Upper lobe of left lung (tissue), 6 donors: ENCODE measurements around the gene TEDC1. TPM values are rescaled to one million over a fixed set of nuclear protein-coding genes. Genes with fewer than 3 reads are reported as not detected.
A peak's percentile ranks its signal among the peaks of the same experiment; 100 is the strongest.

ENCODE experiments used
- ATAC-seq, 2 donors: fragments of 200-7000 bp; cut with Tn5 transposase; one replicate each; pipeline ENCODE4 v1.9.1; 2022; ENCODE audit warnings: mild to moderate bottlenecking in 2 of 2, moderate library complexity in 2 of 2; ENCODE audit not compliant: low FRiP score in 2 of 2
- DNase-seq, 2 donors: peaks; one replicate each; pipeline ENCODE4 v3.0.0-alpha.2; 2019 to 2020
- H3K27ac ChIP-seq, 4 donors: fragments of 200-600 bp; sonication (generic); one replicate each; pipeline ENCODE4 v1.5.1; 2016 to 2019
- H3K27me3 ChIP-seq, 4 donors: fragments of 200-600 bp; sonication (generic); one replicate each; pipeline ENCODE4 v1.5.1; 2017 to 2019
- H3K36me3 ChIP-seq, 4 donors: fragments of 200-600 bp; sonication (generic); one replicate each; pipeline ENCODE4 v1.5.1; 2016 to 2019
- H3K4me1 ChIP-seq, 4 donors: fragments of 200-600 bp; sonication (generic); one replicate each; pipeline ENCODE4 v1.5.1; 2018 to 2019
- H3K4me3 ChIP-seq, 4 donors: fragments of 200-600 bp; sonication (generic); one replicate each; pipeline ENCODE4 v1.5.1; 2017 to 2019; ENCODE audit warnings: mild to moderate bottlenecking in 2 of 4, moderate library complexity in 1 of 4
- H3K9me3 ChIP-seq, 4 donors: fragments of 200-600 bp; sonication (generic); one replicate each; pipeline ENCODE4 v1.5.1; 2018 to 2019
- CTCF ChIP-seq, 6 experiments: fragments of 450-650 bp in 4 of 6; fragments of 200-600 bp in 2 of 6; sonication (generic) in 2 of 6; IDR thresholded peaks; one replicate each; pipeline ENCODE4 v1.5.1; 2016 to 2019; ENCODE audit warnings: antibody characterized with exemption in 6 of 6
- EP300 ChIP-seq, 4 donors: sonication (generic); formaldehyde crosslinking; IDR thresholded peaks; one replicate each; pipeline ENCODE4 v1.5.1; 2017; ENCODE audit warnings: antibody characterized with exemption in 4 of 4, control low read depth in 2 of 4
- POLR2A ChIP-seq, 4 donors: fragments of 450-650 bp; IDR thresholded peaks; one replicate each; pipeline ENCODE4 v1.5.1; 2016 to 2017; ENCODE audit warnings: antibody characterized with exemption in 4 of 4, mild to moderate bottlenecking in 2 of 4
- POLR2AphosphoS5 ChIP-seq, 2 donors: sonication (generic); formaldehyde crosslinking; IDR thresholded peaks; one replicate each; pipeline ENCODE4 v1.5.1; 2017; ENCODE audit warnings: antibody characterized with exemption in 2 of 2
- WGBS, 2 donors: methylation state at CpG; one replicate each; pipeline ENCODE4 v1.1.5; 2017 to 2018; 5-methylcytosine and 5-hydroxymethylcytosine counted together
- total RNA-seq, 6 donors: library from RNA; depleted of rRNA in 4 of 6; stranded (reverse); fragments of >200 nt in 4 of 6; gene quantifications; one replicate each; pipeline versions ENCODE4 v1.1.0 to v1.2.1, GENCODE V29; 2016 to 2021
- donor health status: DM: no; HTN: no; CAD: no; lungs with moderate emphysema.
- donor health status: DM: no; HTN: yes; CAD: no; lungs with severe emphysema.

TEDC1 gene
- total RNA-seq, 6 donors from 2014 or later = 13.8 to 38.5 (median 17.4) TPM

GRCh38 chr14:105471297-105471821, 19.7 kb upstream of the TEDC1 start:
- Histone ChIP-seq H3K4me1 (peaks cover 41 to 67% (median 50%) of the 10 kb centered on the region in 4 donors), H3K9me3 (no peaks in the 10 kb centered on the region), H3K27ac (peak overlapping the region; percentile 74 to 93 (median 87)), H3K36me3 (peaks cover 6 to 34% (median 24%) of the 10 kb centered on the region in 4 donors), H3K27me3 (peaks cover 0 to 11% (median 3%) of the 10 kb centered on the region in 4 donors), H3K4me3 (no peak overlapping the region)
- ATAC-seq (no peak), DNase-seq (no peak)
- 47 to 84% methylated on average over 3 to 12 of the region's 19 CpGs for WGBS, 2 donors
- TF ChIP-seq CTCF (IDR thresholded peaks at IDR 0.05) = peak in 1 of 6 experiments; percentile 23
- no peak for TF ChIP-seq POLR2A (IDR thresholded peaks at IDR 0.05)
- no peak for TF ChIP-seq EP300 (IDR thresholded peaks at IDR 0.05)
- no peak for TF ChIP-seq POLR2AphosphoS5 (IDR thresholded peaks at IDR 0.05)

GRCh38 chr14:105471823-105472485, 19.1 kb upstream of the TEDC1 start:
- Histone ChIP-seq H3K9me3 (no peaks in the 10 kb centered on the region), H3K4me3 (no peak overlapping the region), H3K4me1 (peaks cover 46 to 73% (median 56%) of the 10 kb centered on the region in 4 donors), H3K27ac (peak overlapping the region; percentile 74 to 93 (median 87)), H3K36me3 (peaks cover 0 to 28% (median 18%) of the 10 kb centered on the region in 4 donors), H3K27me3 (peaks cover 0 to 11% (median 3%) of the 10 kb centered on the region in 4 donors)
- TF ChIP-seq CTCF (IDR thresholded peaks at IDR 0.05) (no peak), EP300 (IDR thresholded peaks at IDR 0.05) (no peak), POLR2AphosphoS5 (IDR thresholded peaks at IDR 0.05) (no peak), POLR2A (IDR thresholded peaks at IDR 0.05) (no peak)
- ATAC-seq (no peak), DNase-seq (no peak)
- 84% methylated on average over 2 of the region's 8 CpGs; no CpG with 5 or more reads in 1 of the 2 donors for WGBS, 2 donors

GRCh38 chr14:105472486-105472991, 18.5 kb upstream of the TEDC1 start:
- peaks cover 0 to 11% (median 3%) of the 10 kb centered on the region in 4 donors for H3K27me3 ChIP-seq
- DNase-seq = no peak
- H3K36me3 ChIP-seq = peaks cover 0 to 25% (median 13%) of the 10 kb centered on the region in 4 donors
- 56 to 60% methylated on average over 2 to 12 of the region's 12 CpGs for WGBS, 2 donors
- TF ChIP-seq CTCF (IDR thresholded peaks at IDR 0.05) (peak in 3 of 6 experiments; percentile 7 to 36 (median 14)), POLR2A (IDR thresholded peaks at IDR 0.05) (no peak)
- peak in 1 of 2 donors; percentile 0 for ATAC-seq
- peaks cover 49 to 78% (median 61%) of the 10 kb centered on the region in 4 donors for H3K4me1 ChIP-seq
- H3K4me3 ChIP-seq = no peak overlapping the region
- peak overlapping the region; percentile 74 to 93 (median 87) for H3K27ac ChIP-seq
- no peaks in the 10 kb centered on the region for H3K9me3 ChIP-seq

GRCh38 chr14:105473033-105473676, 17.9 kb upstream of the TEDC1 start:
- no peak for TF ChIP-seq POLR2A (IDR thresholded peaks at IDR 0.05)
- no peak for TF ChIP-seq POLR2AphosphoS5 (IDR thresholded peaks at IDR 0.05)
- TF ChIP-seq CTCF (IDR thresholded peaks at IDR 0.05) = no peak
- no peak for TF ChIP-seq EP300 (IDR thresholded peaks at IDR 0.05)
- ATAC-seq (no peak), DNase-seq (no peak)
- Histone ChIP-seq H3K4me3 (peak overlapping the region in 3 of 4 donors; percentile 59 to 89 (median 81)), H3K27ac (peak overlapping the region; percentile 74 to 93 (median 87)), H3K9me3 (no peaks in the 10 kb centered on the region), H3K4me1 (peaks cover 49 to 83% (median 63%) of the 10 kb centered on the region in 4 donors), H3K36me3 (peaks cover 0 to 21% (median 11%) of the 10 kb centered on the region in 4 donors), H3K27me3 (peaks cover 0 to 12% (median 5%) of the 10 kb centered on the region in 4 donors)
- WGBS, 2 donors = 36 to 50% methylated on average over 1 to 4 of the region's 7 CpGs
